SK-N-SH (cell line): ENCODE measurements around the gene SPATA24. TPM values are rescaled to one million over a fixed set of nuclear protein-coding genes. Genes with fewer than 3 reads are reported as not detected.
A peak's percentile ranks its signal among the peaks of the same experiment; 100 is the strongest.

ENCODE experiments used
- CTCF ChIA-PET: fragments of 300-600, 350-600 bp; formaldehyde crosslinking; extraction: SDS; loops from one replicate; lab custom pipeline; 2021; lab: Yijun Ruan, JAX
- POLR2A ChIA-PET: fragments of 350-600 bp; sonication (Branson Sonifier 250); formaldehyde crosslinking; extraction: SDS; loops from one replicate; lab custom pipeline; 2020; ENCODE audit warnings: antibody characterized with exemption, inconsistent platforms; lab: Yijun Ruan, JAX
- DNase-seq: peaks from one replicate; pipeline ENCODE4 v3.0.0; 2012
- H2AFZ ChIP-seq: fragments of 200-600 bp; sonication (generic); 2 replicates; pipeline ENCODE4 v1.8.1; 2016; ENCODE audit warnings: antibody characterized with exemption, mild to moderate bottlenecking, low read depth
- H3F3A ChIP-seq: fragments of 200-600 bp; sonication (generic); replicated peaks from 2 replicates; pipeline ENCODE3; 2016; ENCODE audit warnings: antibody characterized with exemption, mild to moderate bottlenecking; ENCODE audit not compliant: insufficient read depth
- H3K27ac ChIP-seq, 2 experiments: fragments of 200-500 bp in 1 of 2; fragments of 200-600 bp in 1 of 2; sonication (Bioruptor generic) in 1 of 2; sonication (generic), shearing (Covaris generic) in 1 of 2; 2 replicates each; pipeline versions ENCODE4 v1.5.1 to v1.6.1; 2014 to 2016; ENCODE audit warnings: low read depth in 2 of 2, inconsistent platforms in 1 of 2, low read length in 1 of 2, mild to moderate bottlenecking in 1 of 2, mixed read lengths in 1 of 2
- H3K27me3 ChIP-seq: fragments of 200-600 bp; sonication (generic), shearing (Covaris generic); 2 replicates; pipeline ENCODE4 v1.6.1; 2016; ENCODE audit warnings: mixed run types; ENCODE audit not compliant: insufficient read depth
- H3K36me3 ChIP-seq, 2 experiments: fragments of 200-500 bp in 1 of 2; fragments of 200-600 bp in 1 of 2; sonication (Bioruptor generic) in 1 of 2; sonication (generic) in 1 of 2; replicated peaks in 1 of 2; 2 replicates each; pipeline versions ENCODE3 to v1.5.1; 2014 to 2016; ENCODE audit warnings: low read length in 1 of 2, mild to moderate bottlenecking in 1 of 2; ENCODE audit not compliant: insufficient read depth in 2 of 2, control insufficient read depth in 1 of 2
- H3K4me1 ChIP-seq, 2 experiments: fragments of 200-500 bp in 1 of 2; fragments of 200-600 bp in 1 of 2; sonication (Bioruptor generic) in 1 of 2; sonication (generic), shearing (Covaris generic) in 1 of 2; 2 replicates each; pipeline versions ENCODE4 v1.5.1 to v1.6.1; 2014 to 2016; ENCODE audit warnings: low read depth in 1 of 2, low read length in 1 of 2, mixed run types in 1 of 2; ENCODE audit not compliant: insufficient read depth in 2 of 2, control insufficient read depth in 1 of 2
- H3K4me2 ChIP-seq: fragments of 200-600 bp; sonication (generic), shearing (Covaris generic); 2 replicates; pipeline ENCODE4 v1.6.1; 2017; ENCODE audit warnings: mixed run types
- H3K4me3 ChIP-seq, 2 experiments: fragments of 200-500 bp in 1 of 2; fragments of 200-600 bp in 1 of 2; sonication (Bioruptor generic) in 1 of 2; sonication (generic), shearing (Covaris generic) in 1 of 2; 2 replicates each; pipeline versions ENCODE4 v1.5.1 to v1.8.1; 2014 to 2016; ENCODE audit warnings: low read depth in 2 of 2, inconsistent platforms in 1 of 2, low read length in 1 of 2, mild to moderate bottlenecking in 1 of 2, mixed read lengths in 1 of 2, moderate library complexity in 1 of 2
- H3K79me2 ChIP-seq: fragments of 200-600 bp; sonication (generic); 2 replicates; pipeline ENCODE4 v1.8.1; 2017; ENCODE audit warnings: mild to moderate bottlenecking; ENCODE audit not compliant: insufficient read depth
- H3K9ac ChIP-seq: fragments of 200-600 bp; sonication (generic); 2 replicates; pipeline ENCODE4 v1.6.1; 2017; ENCODE audit warnings: mixed run types
- H3K9me2 ChIP-seq: fragments of 200-600 bp; sonication (generic); 2 replicates; pipeline ENCODE4 v1.6.1; 2017; ENCODE audit warnings: mixed run types
- H3K9me3 ChIP-seq: fragments of 200-600 bp; sonication (generic); 2 replicates; pipeline ENCODE4 v1.6.1; 2017; ENCODE audit warnings: mixed run types, mild to moderate bottlenecking, moderate library complexity
- H4K20me1 ChIP-seq: fragments of 200-600 bp; sonication (generic); 2 replicates; pipeline ENCODE4 v1.6.1; 2017; ENCODE audit warnings: mild to moderate bottlenecking, mixed run types; ENCODE audit not compliant: insufficient read depth
- CHD2 ChIP-seq: fragments of 150-350 bp; IDR thresholded peaks from 2 replicates; pipeline ENCODE4 v1.6.1; 2018; ENCODE audit warnings: low read length; ENCODE audit not compliant: partially characterized antibody
- ELF1 ChIP-seq: IDR thresholded peaks from 2 replicates; pipeline ENCODE4 v1.4.0; 2012
- FOSL2 ChIP-seq: IDR thresholded peaks from 2 replicates; pipeline ENCODE4 v1.4.0; 2012; ENCODE audit warnings: low read depth, mild to moderate bottlenecking, moderate library complexity, borderline replicate concordance
- JUND ChIP-seq: IDR thresholded peaks from 2 replicates; pipeline ENCODE4 v1.4.0; 2012
- MEF2A ChIP-seq: IDR thresholded peaks from 2 replicates; pipeline ENCODE4 v1.4.0; 2012; ENCODE audit warnings: low read depth, borderline replicate concordance
- RAD21 ChIP-seq: IDR thresholded peaks from 2 replicates; pipeline ENCODE4 v1.6.1; 2012; ENCODE audit warnings: mild to moderate bottlenecking, low read length
- RXRA ChIP-seq: IDR thresholded peaks from 2 replicates; pipeline ENCODE4 v1.4.0; 2012; ENCODE audit warnings: low read depth, mild to moderate bottlenecking, borderline replicate concordance
- SIN3A ChIP-seq: IDR thresholded peaks from 2 replicates; pipeline ENCODE4 v1.6.1; 2012; ENCODE audit warnings: low read depth, mild to moderate bottlenecking, low read length, moderate library complexity, borderline replicate concordance
- SMC3 ChIP-seq: IDR thresholded peaks from 2 replicates; pipeline ENCODE4 v1.6.1; 2012; ENCODE audit warnings: low read depth, low read length, improper control_type of control experiment
- YY1 ChIP-seq: IDR thresholded peaks from 2 replicates; pipeline ENCODE4 v1.4.0; 2012; ENCODE audit warnings: low read depth, mild to moderate bottlenecking
- WGBS: methylation state at CpG from one replicate; pipeline ENCODE4 v1.1.6; 2017; ENCODE audit warnings: low lambda C conversion rate; 5-methylcytosine and 5-hydroxymethylcytosine counted together
- polyA plus RNA-seq, 3 experiments: library from polyadenylated mRNA; depleted of rRNA; stranded (reverse); fragments of >200 nt; gene quantifications; 2 replicates each; pipeline ENCODE4 v1.2.3, GENCODE V29; 2012
- TF ChIP-seq, protein P1 (sequence below): IDR thresholded peaks from 2 replicates; pipeline ENCODE4 v1.6.1; 2012; ENCODE audit warnings: mild to moderate bottlenecking, low read depth, low read length, moderate library complexity
- TF ChIP-seq, protein P2 (sequence below): IDR thresholded peaks from 2 replicates; pipeline ENCODE4; 2012
- TF ChIP-seq, protein P3 (sequence below): fragments of 200-600 bp; sonication (generic); IDR thresholded peaks from 2 replicates; pipeline ENCODE4 v1.6.1; 2017; ENCODE audit warnings: antibody characterized with exemption, mild to moderate bottlenecking, moderate library complexity
- TF ChIP-seq, protein P4 (sequence below): IDR thresholded peaks from 2 replicates; pipeline ENCODE4 v1.4.0; 2012; ENCODE audit warnings: low read depth, borderline replicate concordance

SPATA24 gene
- polyA plus RNA-seq, 1 of the 3 experiments (the other 2 are of a cell fraction), result 7.6 TPM

DNA sequence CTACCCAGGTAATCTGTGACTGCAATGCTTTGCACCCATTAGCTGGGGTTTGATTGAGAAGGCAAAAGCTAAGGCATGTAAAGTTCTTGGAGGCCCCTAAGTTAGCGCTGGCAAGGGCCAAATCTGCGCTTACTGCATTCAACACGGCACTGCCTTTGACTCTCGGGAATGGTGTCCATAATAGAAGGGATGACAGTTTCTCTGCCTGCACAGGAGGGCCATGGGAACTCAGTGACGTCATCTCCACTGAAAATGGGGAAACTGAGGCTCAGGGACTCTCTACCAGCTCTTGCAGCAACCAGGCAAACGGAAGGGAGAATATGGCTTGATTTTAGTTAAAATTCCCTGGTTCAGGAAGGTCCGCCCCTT, 487 bp downstream of the SPATA24 start (continued):
- TF ChIP-seq, protein P1, sequence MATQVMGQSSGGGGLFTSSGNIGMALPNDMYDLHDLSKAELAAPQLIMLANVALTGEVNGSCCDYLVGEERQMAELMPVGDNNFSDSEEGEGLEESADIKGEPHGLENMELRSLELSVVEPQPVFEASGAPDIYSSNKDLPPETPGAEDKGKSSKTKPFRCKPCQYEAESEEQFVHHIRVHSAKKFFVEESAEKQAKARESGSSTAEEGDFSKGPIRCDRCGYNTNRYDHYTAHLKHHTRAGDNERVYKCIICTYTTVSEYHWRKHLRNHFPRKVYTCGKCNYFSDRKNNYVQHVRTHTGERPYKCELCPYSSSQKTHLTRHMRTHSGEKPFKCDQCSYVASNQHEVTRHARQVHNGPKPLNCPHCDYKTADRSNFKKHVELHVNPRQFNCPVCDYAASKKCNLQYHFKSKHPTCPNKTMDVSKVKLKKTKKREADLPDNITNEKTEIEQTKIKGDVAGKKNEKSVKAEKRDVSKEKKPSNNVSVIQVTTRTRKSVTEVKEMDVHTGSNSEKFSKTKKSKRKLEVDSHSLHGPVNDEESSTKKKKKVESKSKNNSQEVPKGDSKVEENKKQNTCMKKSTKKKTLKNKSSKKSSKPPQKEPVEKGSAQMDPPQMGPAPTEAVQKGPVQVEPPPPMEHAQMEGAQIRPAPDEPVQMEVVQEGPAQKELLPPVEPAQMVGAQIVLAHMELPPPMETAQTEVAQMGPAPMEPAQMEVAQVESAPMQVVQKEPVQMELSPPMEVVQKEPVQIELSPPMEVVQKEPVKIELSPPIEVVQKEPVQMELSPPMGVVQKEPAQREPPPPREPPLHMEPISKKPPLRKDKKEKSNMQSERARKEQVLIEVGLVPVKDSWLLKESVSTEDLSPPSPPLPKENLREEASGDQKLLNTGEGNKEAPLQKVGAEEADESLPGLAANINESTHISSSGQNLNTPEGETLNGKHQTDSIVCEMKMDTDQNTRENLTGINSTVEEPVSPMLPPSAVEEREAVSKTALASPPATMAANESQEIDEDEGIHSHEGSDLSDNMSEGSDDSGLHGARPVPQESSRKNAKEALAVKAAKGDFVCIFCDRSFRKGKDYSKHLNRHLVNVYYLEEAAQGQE, result no peak
- TF ChIP-seq, protein P2, sequence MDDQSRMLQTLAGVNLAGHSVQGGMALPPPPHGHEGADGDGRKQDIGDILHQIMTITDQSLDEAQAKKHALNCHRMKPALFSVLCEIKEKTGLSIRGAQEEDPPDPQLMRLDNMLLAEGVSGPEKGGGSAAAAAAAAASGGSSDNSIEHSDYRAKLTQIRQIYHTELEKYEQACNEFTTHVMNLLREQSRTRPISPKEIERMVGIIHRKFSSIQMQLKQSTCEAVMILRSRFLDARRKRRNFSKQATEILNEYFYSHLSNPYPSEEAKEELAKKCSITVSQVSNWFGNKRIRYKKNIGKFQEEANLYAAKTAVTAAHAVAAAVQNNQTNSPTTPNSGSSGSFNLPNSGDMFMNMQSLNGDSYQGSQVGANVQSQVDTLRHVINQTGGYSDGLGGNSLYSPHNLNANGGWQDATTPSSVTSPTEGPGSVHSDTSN, result no peak

DNA sequence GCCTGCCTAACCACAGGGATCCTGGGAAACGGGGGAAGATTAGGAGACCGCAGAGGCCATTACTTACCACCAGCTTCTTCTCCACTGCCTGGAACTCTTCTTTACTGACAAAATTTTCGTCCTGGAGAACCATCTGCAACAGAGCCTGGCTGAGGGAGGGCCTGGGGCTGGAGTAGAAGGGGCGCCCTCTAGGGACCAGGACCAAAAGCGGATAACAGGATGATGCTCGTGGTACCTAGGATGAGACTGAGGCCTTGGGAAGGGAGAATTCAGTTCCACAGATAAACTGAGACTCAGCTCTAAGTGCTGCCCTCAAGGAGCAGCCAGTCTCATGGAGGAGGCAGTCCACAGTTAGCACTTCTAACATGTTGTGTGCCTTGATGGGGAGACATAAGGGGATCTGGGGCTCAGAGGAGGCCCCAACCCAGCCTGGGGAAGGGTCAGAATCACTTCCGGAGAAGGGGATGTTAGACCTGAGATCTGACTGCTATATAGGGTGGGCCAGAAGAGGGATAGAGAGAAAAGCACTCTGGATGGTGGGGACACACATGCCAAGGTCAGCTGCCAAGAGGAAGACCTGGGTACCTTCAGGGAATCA, 1.2 kb downstream of the SPATA24 start:
- H3K4me1 ChIP-seq, result peaks cover 0 to 13% of the 10 kb centered on the region in 2 experiments; a peak in 1 of 4 replicates
- H3K9me2 ChIP-seq, result no peaks in the 10 kb centered on the region
- TF ChIP-seq MEF2A (no peak), JUND (no peak), RAD21 (peak; percentile 34; the same call in 1 of the 2 replicates)
- TF ChIP-seq, protein P3, sequence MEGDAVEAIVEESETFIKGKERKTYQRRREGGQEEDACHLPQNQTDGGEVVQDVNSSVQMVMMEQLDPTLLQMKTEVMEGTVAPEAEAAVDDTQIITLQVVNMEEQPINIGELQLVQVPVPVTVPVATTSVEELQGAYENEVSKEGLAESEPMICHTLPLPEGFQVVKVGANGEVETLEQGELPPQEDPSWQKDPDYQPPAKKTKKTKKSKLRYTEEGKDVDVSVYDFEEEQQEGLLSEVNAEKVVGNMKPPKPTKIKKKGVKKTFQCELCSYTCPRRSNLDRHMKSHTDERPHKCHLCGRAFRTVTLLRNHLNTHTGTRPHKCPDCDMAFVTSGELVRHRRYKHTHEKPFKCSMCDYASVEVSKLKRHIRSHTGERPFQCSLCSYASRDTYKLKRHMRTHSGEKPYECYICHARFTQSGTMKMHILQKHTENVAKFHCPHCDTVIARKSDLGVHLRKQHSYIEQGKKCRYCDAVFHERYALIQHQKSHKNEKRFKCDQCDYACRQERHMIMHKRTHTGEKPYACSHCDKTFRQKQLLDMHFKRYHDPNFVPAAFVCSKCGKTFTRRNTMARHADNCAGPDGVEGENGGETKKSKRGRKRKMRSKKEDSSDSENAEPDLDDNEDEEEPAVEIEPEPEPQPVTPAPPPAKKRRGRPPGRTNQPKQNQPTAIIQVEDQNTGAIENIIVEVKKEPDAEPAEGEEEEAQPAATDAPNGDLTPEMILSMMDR, result peak; percentile 52
- H2AFZ ChIP-seq, result no peak overlapping the region
- H3K27ac ChIP-seq, result peak overlapping the region in 1 of 2 experiments; percentile 94; a peak in 1 of 4 replicates
- ChIA-PET CTCF (interaction anchor here (0.8 to 3.4 kb wide), 9 partner anchors 9 to 938 kb away, joined by 3 to 29 read pairs (median 5); partner anchors contain the start of genes DNAJC18, MZB1 and PROB1), POLR2A (no interaction called here)
- no peak for DNase-seq
- H4K20me1 ChIP-seq, result no peaks in the 10 kb centered on the region
- peaks cover 0 to 2% of the 10 kb centered on the region in 2 experiments for H3K36me3 ChIP-seq
- peak overlapping the region; percentile 76 for H3K4me2 ChIP-seq
- no peaks in the 10 kb centered on the region for H3K27me3 ChIP-seq
- H3K79me2 ChIP-seq, result no peaks in the 10 kb centered on the region
- 84% methylated on average over 7 of the region's 7 CpGs for WGBS
- no peak overlapping the region for H3K9ac ChIP-seq
- no peaks in the 10 kb centered on the region for H3K9me3 ChIP-seq
- H3K4me3 ChIP-seq, result no peak overlapping the region
- peaks cover 8% of the 10 kb centered on the region for H3F3A ChIP-seq

DNA sequence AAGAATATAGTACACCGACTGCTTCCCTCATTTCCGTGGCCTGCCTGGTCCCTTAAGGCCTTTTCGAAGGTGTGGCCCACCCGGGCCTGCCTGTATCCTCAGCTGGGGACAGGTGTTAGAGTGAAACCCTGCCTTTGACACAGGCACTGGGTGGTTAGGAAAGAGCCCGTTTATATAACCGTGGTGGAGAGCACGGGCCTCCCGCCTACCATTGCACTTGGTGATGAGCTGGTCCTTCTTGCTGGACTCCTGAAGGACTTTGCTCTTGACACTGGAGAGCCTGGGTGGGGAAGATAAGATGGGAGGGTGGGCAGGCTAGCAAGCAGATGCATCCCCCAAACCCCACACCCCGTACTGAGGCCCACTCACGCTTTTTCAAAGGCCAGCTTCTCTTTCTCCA, 2.3 kb downstream of the SPATA24 start:
- no peak for DNase-seq
- TF ChIP-seq RAD21 (no peak), CHD2 (no peak), RXRA (no peak), ELF1 (no peak), SMC3 (no peak), SIN3A (no peak), YY1 (no peak), FOSL2 (no peak), JUND (no peak)
- TF ChIP-seq, protein P4, sequence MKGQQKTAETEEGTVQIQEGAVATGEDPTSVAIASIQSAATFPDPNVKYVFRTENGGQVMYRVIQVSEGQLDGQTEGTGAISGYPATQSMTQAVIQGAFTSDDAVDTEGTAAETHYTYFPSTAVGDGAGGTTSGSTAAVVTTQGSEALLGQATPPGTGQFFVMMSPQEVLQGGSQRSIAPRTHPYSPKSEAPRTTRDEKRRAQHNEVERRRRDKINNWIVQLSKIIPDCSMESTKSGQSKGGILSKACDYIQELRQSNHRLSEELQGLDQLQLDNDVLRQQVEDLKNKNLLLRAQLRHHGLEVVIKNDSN, result no peak
- TF ChIP-seq, protein P3, result no peak
- H3F3A ChIP-seq, result peaks cover 8% of the 10 kb centered on the region
- ChIA-PET POLR2A (no interaction called here), CTCF (interaction anchor here (0.8 to 1.6 kb wide), 4 partner anchors 10 to 21 kb away, joined by 3 to 5 read pairs (median 4); no protein-coding TSS in a partner anchor)
- no peaks in the 10 kb centered on the region for H3K27me3 ChIP-seq
- H2AFZ ChIP-seq, result no peak overlapping the region
- peaks cover 0 to 13% of the 10 kb centered on the region in 2 experiments; a peak in 1 of 4 replicates for H3K4me1 ChIP-seq
- no peak overlapping the region for H3K27ac ChIP-seq
- H3K36me3 ChIP-seq, result peaks cover 0 to 2% of the 10 kb centered on the region in 2 experiments
- no peak overlapping the region for H3K4me2 ChIP-seq
- no peak overlapping the region for H3K4me3 ChIP-seq
- no peaks in the 10 kb centered on the region for H3K9me3 ChIP-seq
- WGBS, result 95% methylated on average over 10 of the region's 10 CpGs
- no peaks in the 10 kb centered on the region for H3K9me2 ChIP-seq
- H4K20me1 ChIP-seq, result no peaks in the 10 kb centered on the region
- H3K9ac ChIP-seq, result no peak overlapping the region
- H3K79me2 ChIP-seq, result no peaks in the 10 kb centered on the region
